Activated T-cell treated with anti-CD3 and anti-CD28 coated beads for 48 hours (primary cell): ENCODE data around the gene SLC4A7.

Experiments used
- DNase-seq: peaks from one replicate; pipeline ENCODE4 v3.0.0-alpha.2; 2020; ENCODE audit warnings: low read depth

The SLC4A7 gene

GRCh38 chr3:27325419-27325818 lies 158.8 kb downstream of the SLC4A7 start:
- DNase-seq: no peak

DNA sequence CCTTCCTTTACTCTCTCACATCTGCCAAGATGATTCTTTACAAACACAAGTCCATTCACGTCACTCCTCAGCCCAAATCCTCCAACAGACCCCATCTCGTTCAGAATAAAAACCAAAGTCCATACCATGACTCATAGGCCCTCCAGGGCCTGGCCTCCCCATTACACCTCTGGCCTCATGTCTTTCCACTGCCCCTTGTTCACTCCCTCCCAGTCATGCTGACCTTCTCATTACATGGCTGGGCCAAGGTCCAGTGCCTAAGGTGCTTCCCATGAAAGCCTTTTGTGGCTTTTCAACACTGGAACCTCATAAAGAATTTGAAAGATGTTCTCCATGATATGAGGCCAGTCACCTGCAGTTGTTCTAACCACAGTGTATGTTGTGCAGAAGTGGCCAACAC lies 159.5 kb downstream of the SLC4A7 start:
- DNase-seq: no peak

DNA sequence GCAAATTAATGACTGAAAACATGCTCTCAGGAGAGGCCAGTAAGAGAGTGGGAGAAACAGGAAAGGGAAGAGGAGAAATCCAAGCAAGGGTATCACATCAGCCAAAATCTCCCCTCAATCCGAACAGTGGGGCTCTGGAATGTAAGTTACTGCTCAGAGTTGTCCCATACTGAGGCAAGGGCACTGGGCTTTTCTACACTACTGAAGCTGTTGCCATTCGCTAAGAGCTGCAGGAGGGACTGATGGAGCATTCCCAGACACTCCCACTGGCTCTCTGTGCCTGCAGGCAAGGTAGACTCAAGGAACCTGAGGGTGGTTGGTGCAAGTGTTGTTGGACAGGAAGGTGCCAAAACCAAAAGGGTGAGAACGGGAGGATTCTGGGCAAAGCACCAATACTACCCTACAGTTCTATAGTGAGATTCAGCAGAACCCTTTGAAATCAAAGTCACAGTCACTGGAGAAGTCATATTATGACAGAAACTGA lies 161.1 kb downstream of the SLC4A7 start:
- no peak for DNase-seq
